ENCODE measurements around the gene INTS6L.
"Not testable (repeated sequence)": the region's sequence is repeated elsewhere in the genome, so short reads cannot be mapped to it uniquely, and the experiment has no call there.

GRCh38 chrX:135624408-135625204, 104.1 kb downstream of the INTS6L start:
- not testable (repeated sequence) for TF ChIP-seq POLR2A (IDR thresholded peaks at IDR 0.05; ENCODE audit: low read length); GATA1 (IDR thresholded peaks at IDR 0.05; ENCODE audit: low read depth, low read length)
